RWPE1 (cell line): ENCODE data around the gene ZGRF1.
"Not testable (repeated sequence)": the region's sequence is repeated elsewhere in the genome, so short reads cannot be mapped to it uniquely, and the experiment has no call there.

ENCODE experiments used
- CTCF ChIA-PET: fragments of 350-600 bp; sonication (Branson Sonifier 250); formaldehyde crosslinking; extraction: SDS; loops from one replicate; lab custom pipeline; 2021; lab: Yijun Ruan, JAX
- POLR2A ChIA-PET: fragments of 400-600 bp; formaldehyde crosslinking; extraction: SDS; loops from one replicate; lab custom pipeline; 2020; ENCODE audit warnings: antibody characterized with exemption; ENCODE audit not compliant: low non-redundant PET; lab: Yijun Ruan, JAX
- DNase-seq: peaks from one replicate; pipeline ENCODE4 v3.0.0; 2012; ENCODE audit warnings: low spot score
- H3K27ac ChIP-seq: fragments of 450-650 bp; 2 replicates; pipeline ENCODE4 v1.5.1; 2017
- TF ChIP-seq, protein P1 (sequence below): fragments of 450-650 bp; conservative IDR thresholded peaks from 2 replicates; pipeline ENCODE4 v1.5.1; 2017; ENCODE audit warnings: low read depth, mild to moderate bottlenecking

Gene ZGRF1

DNA sequence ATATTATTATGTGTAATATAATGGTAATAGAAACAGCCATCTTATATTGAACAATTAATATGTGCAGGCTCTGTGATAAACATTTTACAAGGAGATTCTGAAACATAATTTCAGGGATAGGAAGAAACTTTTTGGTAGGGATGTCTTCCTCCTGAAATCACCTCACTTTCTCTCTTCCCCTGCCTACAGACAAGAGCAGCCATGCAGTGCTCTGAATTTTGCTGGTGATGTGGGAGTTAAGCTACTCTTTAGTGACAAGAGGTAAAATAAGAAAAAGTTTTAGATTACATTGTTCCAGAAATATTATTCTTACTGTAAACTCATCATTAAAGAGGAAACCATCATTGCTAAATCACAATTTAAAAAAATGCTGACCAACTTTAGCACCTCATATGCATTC lies 36.4 kb upstream of the ZGRF1 start:
- H3K27ac ChIP-seq = no peak overlapping the region
- CTCF ChIA-PET = no interaction called here
- no peak for DNase-seq

DNA sequence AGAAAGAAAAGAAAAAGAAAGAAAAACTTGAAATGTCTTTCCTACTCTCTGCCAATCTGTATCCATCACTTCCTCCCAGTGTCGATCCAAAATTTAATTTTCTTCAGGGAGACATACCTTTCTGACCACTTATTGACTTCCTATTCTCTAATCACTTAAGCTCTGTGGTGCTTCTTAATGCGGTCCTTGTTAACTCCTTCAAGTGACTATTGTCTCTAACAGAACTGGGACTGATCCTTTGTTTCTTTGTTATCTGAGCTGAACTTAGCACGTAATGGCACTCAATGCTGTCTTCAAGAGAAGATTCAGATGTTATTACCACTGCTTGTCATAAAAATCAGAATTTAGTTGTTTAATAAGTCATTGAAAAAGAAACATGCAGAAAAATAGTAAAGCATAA lies 31.4 kb upstream of the ZGRF1 start:
- ChIA-PET CTCF (no interaction called here), POLR2A (no interaction called here)
- TF ChIP-seq, protein P1, sequence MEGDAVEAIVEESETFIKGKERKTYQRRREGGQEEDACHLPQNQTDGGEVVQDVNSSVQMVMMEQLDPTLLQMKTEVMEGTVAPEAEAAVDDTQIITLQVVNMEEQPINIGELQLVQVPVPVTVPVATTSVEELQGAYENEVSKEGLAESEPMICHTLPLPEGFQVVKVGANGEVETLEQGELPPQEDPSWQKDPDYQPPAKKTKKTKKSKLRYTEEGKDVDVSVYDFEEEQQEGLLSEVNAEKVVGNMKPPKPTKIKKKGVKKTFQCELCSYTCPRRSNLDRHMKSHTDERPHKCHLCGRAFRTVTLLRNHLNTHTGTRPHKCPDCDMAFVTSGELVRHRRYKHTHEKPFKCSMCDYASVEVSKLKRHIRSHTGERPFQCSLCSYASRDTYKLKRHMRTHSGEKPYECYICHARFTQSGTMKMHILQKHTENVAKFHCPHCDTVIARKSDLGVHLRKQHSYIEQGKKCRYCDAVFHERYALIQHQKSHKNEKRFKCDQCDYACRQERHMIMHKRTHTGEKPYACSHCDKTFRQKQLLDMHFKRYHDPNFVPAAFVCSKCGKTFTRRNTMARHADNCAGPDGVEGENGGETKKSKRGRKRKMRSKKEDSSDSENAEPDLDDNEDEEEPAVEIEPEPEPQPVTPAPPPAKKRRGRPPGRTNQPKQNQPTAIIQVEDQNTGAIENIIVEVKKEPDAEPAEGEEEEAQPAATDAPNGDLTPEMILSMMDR = no peak
- no peak overlapping the region for H3K27ac ChIP-seq
- DNase-seq = no peak

More for the DNA sequence above, 36.4 kb upstream of the ZGRF1 start:
- TF ChIP-seq, protein P1 = no peak
- POLR2A ChIA-PET = no interaction called here

- no peak overlapping the region for H3K27ac ChIP-seq
- POLR2A ChIA-PET = interaction anchor here (0.7 kb wide), 1 partner anchor 17 kb away, joined by 3 read pairs; no protein-coding TSS in a partner anchor
- TF ChIP-seq, protein P1 = no peak
- CTCF ChIA-PET = no interaction called here
- peak; percentile 4 for DNase-seq
These were observed 27.9 kb upstream of the ZGRF1 start for GRCh38 chr4:112664611-112665010.

DNA sequence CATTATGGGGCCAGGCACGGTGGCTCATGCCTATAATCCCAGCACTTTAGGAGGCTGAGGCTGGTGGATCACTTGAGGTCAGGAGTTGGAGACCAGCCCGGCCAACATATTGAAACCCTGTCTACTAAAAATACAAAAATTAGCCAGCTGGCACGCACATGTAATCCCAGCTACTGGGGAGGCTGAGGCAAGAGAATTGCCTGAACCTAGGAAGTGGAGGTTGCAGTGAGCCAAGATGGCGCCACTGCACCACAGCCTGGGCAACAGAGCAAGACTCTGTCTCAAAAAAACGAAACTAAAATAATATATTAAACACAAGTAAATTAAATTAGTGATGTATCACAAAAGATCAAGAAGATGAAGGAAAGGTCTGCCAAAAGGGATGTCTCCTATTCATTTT lies 19.4 kb upstream of the ZGRF1 start:
- DNase-seq, H3K27ac ChIP-seq, POLR2A ChIA-PET: not testable (repeated sequence)
- CTCF ChIA-PET = interaction anchor here (0.6 kb wide), 1 partner anchor 283 kb away, joined by 3 read pairs; no protein-coding TSS in a partner anchor

DNA sequence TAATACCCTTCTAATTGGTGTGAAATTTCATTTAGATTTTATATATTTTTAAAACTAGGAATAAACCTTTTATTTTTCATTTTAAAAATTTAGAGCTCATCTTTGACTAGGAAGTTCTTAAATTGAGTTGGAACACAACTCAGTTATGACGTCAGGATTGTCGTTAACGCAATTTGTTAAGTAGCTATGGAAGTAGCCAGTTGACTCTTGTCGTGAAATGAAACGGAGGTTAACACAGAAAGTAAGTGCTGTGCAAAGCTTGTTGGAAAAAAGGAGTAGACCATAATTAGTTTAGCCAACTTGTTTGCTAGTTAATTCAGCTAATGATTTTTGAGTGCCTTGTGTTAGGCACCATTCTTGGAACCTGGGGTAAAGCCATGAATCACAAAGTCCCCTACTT lies 18.6 kb upstream of the ZGRF1 start:
- POLR2A ChIA-PET = no interaction called here
- no peak for DNase-seq
- CTCF ChIA-PET = interaction anchor here (0.7 kb wide), 1 partner anchor 14 kb away, joined by 4 read pairs; no protein-coding TSS in a partner anchor
- TF ChIP-seq, protein P1 = no peak
- no peak overlapping the region for H3K27ac ChIP-seq

- ChIA-PET POLR2A (no interaction called here), CTCF (interaction anchor here (0.6 kb wide), 1 partner anchor 290 kb away, joined by 5 read pairs; no protein-coding TSS in a partner anchor)
- H3K27ac ChIP-seq = no peak overlapping the region
- no peak for DNase-seq
- TF ChIP-seq, protein P1 = no peak
These were observed 15.5 kb upstream of the ZGRF1 start for GRCh38 chr4:112652216-112652615.

GRCh38 chr4:112651641-112652040 lies 14.9 kb upstream of the ZGRF1 start:
- ChIA-PET CTCF (no interaction called here), POLR2A (no interaction called here)
- TF ChIP-seq, protein P1 = no peak
- H3K27ac ChIP-seq = no peak overlapping the region
- DNase-seq = no peak
